HG03520 (cell line): ENCODE results near the gene NT5M.
"Not testable (repeated sequence)": the region's sequence is repeated elsewhere in the genome, so short reads cannot be mapped to it uniquely, and the experiment has no call there.

Experiments used
- ATAC-seq: cut with Tn5 transposase; IDR thresholded peaks from one replicate; pipeline ENCODE4 v1.9.1; 2021; ENCODE audit warnings: mild to moderate bottlenecking, moderate library complexity; ENCODE audit not compliant: unreplicated experiment

The NT5M gene

DNA sequence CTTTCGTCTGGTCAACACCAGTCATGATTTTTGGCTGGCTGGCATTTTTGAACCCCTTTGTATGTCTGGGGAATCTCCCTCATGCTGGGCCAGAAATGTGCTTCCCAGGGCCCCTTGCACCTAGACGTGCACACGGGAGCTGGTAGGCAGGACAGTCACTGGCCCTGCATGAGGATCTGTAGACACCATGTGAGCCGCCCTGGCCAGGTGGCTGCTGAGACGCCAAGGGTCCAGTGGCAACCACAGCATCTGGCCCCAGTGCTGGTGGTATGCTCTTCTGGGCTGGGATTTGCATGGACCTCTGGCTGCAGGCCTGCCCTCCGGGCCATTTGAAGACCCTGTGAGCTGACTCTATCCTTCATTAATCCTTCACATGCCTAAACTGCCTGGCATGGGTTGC, 67.5 kb downstream of the NT5M start:
- no peak for ATAC-seq

DNA sequence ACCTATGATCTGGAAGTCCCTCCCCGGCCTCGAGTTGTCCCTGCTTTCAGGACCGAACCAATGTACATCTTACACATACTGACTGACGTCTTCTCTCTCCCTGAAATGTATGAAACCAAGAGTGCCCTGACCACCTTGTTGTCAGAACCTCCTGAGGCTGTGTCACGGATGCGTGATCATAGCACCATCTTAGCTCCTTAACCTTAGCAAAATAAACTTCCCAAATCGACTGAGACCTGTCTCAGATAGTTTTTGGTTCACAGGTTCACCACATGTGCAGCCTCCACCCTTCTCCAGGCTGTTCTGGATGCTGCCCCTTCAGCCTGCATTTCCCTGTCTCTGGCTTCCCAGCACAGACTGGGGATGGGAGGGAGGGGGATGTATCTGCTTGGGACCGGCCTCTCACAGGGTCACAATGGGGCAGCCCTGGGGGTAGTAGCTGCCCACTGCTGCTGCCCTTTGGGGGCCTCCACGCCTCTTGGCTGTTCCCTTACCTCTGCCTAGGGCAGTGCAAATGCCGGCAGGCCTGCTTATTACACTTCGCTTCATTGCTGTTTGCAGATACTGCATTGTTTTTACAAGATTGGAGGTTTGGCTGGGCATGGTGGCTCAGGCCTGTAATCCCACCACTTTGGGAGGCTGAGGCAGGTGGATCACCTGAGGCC, 69.8 kb downstream of the NT5M start:
- ATAC-seq = no peak

DNA sequence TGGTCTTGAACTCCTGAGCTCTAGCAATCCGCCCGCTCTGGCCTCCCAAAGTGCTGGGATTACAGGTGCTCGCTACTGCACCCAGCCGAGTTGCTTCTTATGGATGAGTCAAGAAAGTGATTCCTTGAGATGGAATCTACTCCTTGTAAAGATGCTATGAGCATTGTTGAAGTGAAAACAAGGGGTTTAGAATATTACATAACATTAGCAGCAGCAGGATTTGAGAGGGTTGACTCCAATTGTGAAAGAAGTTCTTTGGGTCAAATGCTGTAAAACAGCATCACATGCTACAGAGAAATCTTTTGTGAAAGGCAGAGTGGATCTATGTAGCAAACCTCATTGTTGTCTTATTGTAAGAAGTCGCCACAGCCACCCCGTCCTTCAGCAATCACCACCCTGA, 72.7 kb downstream of the NT5M start:
- ATAC-seq = no peak

DNA sequence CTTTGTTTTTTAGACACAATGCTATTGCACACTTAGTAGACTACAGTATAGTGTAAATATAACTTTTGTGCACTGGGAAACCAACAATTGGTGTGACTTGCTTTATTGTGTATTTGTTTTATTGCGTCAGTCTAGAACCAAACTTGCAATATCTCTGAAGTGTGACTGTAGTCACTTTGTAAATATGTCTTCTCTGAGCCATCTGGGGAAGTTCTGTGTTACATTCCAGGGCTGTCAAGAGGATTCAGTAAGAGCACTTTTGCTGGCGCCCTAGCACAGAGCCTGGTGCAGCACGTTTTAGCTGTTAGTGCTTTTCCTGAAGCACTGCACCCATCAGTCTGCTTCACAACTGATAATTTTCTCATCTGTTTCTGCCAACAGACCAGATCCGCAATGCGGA, 73.2 kb downstream of the NT5M start:
- no peak for ATAC-seq

DNA sequence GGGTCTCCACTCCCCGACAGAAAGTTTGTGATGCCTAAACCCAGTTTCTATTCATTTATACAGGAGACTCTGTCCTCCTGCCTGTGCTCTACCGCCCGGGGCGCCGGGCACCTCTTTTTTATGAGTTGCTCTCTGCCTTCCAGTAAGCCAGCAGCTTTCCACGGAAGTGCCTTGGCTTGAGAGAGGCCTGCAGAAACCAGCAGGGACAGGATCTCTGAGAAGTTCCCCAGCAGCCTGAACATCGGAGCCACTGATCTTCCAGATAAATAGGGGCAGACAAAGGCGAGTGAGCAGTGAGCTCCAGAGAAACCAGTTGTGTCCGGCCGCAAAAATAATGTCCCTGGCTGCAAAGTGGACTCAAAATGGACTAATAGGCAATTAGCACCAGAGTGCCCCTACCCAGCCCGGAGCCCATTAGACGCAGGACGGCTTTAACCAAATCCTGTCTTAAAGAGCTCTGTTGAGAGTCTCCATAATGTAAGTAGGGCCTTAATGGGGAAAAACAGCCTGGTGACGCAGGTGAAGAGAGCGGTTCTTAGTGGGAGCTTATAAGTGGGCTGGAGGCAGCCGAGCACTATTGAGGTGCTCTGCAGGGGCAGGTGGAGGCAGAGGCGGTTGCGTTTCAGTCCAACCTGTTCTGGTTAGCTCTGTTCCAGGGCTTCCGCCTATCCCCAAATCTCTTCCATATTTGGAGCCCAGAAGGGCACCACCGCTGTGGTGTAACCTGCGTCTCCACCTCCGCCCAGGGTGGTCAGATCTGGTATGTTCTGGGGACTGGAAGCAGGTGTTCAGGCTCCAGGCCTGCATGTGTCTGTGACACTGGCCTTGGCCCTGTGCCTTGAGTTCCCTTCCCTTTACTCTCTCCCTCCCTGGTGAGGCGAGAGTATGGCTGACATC, 74.1 kb downstream of the NT5M start:
- ATAC-seq = no peak

DNA sequence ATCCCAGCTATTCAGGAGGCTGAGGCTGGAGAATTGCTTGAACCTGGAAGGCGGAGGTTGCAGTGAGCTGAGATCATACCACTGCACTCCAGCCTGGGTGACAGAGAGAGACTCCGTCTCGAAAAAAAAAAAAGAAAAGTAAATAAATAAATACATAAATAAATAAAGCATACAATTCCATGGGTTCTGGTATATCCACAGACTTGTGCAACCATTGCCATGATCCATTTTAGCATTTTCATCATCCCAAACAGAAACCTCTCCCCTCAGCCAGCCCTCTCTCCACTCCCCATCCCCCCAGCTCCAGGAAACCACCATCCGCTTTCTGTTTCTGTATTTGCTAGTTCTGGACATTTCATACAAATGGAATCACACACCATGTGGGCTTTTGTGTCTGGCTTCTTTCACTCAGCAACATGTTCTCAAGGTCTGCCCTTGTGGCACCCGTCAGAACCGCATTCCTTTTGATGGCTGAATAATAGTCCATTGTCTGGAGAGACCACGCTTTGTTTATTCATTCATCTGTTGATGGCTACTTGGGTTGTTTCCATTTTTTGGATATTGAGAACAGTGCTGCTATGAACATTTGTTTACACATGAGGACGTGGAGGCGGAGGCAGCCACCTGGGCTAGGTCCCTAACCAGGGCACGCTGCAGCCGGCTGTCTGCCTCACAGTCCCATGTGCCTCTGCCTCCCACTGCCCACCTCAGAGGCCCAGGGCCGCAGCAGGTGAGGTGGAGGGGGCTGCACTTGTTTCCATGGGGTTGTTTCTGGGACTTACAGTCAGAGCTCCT, 76.2 kb downstream of the NT5M start:
- no peak for ATAC-seq

DNA sequence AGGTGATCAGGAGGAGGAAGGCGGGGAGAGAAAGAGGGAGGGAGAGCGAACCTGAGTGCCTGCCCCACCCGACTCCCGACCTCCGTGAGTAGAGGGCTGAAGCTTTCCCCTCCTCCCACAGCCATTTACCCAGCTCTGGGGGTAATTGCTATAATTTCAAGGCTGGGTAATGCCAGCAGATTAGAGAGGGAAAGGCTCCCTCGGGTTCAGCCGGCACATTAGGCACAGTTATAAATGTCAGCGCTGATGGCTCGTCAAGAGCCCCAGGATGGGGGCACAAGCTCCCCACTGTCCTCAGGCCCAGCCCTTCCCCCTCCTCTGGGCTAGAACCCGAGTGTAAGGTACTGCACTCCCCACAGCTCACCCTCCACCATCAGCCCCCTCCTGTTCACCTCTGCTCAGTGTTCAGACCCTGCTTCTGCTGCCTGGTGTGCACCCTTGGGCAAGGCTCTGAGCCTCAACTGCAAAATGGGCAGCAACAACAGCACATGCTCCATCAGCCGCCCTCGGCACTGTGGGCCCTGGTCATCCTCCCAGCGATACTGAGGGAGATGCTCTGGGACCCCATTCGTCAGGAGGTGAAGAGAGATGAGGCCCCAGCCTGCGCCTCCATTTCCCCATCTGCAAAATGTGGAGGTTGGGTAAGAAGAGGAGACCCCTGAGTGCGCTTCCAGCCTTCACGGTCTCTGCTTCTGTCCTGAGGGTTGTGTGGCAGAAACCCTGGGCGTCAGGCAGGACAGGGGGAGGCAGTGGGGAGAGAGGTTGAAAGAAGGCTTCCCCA, 77.2 kb downstream of the NT5M start:
- no peak for ATAC-seq

DNA sequence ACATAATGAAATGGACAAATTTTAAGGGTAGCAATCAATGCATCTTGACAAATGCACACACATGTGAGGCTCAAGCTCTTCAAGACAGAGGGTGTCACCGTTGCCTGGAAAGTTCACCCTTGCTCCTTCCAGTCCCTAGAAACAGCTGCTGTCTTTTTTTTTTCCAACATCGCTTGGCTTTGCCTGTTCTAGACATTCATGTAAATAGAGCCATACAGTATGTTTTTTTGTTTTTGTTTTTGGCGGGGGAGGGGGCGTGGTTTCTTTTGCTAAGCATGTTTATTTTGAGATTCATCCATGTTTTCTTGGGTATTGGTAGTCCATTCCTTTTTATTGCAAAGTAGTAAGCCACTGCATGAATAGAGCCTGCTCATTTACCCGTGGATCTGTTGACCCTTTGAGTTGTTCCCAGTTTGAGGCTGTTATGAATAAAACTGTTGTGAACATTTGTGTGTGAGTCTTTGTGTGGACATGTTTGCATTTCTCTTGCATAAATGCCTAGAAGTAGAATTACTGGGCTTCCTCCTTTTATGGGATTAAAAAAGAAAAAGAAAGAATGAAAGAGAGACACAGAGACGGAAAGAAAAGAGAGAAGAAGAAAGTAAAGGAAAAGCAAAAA, 78.4 kb downstream of the NT5M start:
- no peak for ATAC-seq

DNA sequence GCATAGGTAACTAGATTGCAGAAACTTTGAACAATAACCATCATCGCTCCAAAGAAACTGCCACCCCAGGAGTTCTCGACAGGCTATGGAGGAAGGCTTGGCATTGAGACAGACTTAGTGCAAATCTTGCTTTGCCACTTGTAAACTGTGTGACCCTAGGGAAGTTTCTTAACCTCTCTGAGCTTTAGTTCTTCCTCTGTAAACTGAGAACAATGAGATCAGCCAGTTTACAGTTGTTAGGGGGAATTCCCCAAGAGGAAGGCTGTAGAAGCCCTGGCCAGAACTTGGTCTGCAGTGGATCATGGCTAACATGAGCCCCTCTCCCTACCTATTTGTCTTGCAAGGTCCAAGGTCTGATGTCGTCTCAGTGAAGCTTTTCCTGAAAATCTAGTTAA, 78.9 kb downstream of the NT5M start:
- no peak for ATAC-seq

DNA sequence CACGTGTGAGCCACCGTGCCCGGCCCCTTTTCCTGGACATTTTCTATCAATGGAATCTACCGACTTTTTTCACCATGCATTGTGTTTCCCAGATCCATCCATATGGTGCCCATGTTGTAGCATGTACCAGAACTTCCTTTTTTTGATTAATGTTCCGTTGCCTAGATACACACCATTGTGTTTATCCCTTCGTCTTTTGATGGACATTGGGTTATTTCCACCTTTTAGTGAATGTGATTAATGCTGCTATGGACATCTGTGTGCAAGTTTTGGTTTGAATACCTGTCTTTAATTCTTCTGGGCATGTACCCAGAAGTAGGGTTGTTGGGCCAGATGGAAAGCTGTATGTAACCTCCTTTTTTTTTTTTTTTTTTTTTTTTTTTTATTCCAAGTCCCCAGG, 79.8 kb downstream of the NT5M start:
- no peak for ATAC-seq

DNA sequence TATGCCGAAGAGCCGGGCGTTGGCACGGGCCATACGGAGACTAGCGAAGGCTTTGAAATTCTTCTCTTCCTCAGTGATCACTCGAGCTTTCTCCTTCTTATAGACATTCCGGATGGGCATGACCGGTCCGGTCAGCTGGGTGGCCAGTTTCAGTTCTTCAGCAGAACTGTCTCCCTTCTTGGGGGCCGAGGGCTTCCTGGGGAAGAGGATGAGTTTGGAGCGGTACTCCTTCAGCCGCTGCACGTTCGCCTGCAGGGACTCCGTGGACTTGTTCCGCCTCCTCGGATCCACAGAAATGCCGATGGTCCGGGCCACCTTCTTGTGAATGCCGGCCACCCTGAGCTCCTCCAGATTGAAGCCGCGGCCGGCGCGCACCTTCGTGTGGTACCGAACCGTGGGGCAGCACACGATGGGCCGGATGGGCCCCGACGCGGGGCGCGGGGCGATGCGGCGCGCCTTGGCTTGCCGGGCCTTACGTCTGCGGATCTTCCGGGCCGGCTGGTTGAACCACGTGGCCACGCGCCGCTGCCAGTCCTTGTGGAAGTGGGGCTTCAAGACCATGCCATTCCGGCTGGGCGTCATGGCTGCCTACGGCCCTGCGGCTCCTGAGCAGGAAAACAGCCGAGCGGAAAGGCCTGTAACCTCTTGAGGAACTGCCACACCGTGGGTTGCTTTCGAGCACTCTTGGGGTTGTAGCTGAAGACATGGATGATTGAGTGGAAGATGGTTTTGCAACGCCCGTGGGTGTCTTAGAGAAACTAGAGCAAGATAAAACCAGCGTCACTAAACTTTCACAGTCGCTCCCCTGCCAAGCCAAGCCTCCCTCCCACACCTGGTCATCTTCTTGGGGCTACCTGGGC, 80.5 kb downstream of the NT5M start:
- not testable (repeated sequence) for ATAC-seq

DNA sequence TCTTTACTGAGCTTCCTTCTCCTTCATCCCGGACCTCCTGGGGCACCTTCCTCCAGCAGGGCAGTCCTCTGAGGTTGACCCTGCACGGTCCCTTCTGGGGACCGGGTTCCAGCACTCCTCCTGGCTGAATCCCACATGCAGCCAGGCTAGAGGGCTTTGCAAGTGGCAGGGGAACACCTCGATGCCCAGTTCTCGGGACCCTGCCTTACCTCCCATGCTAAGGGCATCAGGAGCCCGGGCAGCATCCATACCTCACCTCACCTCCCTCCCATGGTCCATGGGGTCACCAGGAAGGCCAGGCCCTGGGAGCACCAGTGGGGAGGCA, 81.1 kb downstream of the NT5M start:
- no peak for ATAC-seq

DNA sequence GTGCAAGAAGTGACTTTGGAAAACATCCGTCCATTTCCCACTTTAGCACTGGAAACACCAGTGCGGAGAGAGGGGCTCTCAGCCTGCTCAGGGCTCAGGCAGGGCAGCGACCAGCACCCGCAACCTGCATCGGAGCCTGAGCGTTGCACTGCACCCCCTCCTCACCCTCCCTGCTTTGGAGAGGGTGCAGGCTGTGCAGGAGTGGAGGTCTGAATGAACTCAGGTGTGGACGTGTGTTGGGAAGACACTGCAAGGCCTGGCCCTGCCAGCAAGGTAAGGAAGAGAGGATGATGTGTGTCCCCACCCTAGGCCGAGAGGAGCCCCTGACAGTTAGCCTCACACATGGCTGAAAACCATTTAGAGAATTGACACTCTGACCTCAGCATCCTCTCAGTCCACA, 81.8 kb downstream of the NT5M start:
- ATAC-seq = no peak

DNA sequence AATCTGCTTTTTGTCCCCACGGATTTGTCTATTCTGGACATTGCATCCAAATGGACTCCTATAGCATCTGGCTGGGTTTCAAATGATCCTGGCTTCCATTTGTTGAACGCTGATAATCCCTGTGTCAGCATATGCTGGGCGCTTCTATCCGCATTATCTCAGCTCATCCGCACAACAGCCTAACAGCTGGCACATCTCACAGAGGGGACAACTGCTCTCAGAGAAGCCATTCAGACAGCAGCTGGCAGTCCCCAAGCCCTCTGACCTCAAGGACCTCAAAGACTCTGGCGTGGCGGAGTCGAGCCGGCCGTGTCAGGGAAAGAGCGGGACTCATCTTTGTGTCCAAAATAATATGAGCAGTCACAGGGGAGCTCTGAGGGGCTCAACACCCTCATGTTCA, 82.3 kb downstream of the NT5M start:
- ATAC-seq = no peak

DNA sequence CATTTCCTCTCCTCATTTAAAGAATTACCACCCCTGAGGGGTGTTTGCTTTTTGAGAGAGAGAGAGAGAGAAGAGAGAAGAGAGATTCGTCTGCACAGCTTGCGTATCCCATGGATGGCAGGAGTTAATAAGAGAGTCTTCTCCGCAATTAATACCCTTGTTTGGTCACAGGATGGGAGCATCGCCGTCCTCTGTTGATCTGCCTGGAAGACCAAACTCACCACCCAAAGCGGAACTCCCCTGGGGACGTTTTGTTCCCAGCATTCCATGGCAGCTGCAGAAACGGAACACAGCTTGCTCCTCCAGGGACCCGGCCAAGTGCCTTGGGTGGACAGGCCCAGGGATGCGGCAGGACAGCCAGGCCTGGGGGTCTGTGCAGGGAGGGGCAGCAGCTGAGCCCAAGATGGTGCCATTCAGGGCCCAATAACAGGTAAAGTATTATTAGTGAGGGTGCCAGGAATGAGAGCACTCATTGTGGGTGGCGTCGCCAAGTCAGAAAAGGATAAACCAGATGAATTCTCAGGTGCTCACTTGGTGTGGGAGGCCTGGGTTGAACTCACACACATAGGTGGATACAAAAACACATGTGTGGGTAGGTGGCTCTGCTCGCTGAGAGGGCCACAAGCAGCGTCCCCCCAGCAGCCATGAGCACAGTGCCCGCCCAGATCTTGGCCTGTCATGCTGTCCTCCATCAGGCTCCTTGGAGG, 83.1 kb downstream of the NT5M start:
- no peak for ATAC-seq

DNA sequence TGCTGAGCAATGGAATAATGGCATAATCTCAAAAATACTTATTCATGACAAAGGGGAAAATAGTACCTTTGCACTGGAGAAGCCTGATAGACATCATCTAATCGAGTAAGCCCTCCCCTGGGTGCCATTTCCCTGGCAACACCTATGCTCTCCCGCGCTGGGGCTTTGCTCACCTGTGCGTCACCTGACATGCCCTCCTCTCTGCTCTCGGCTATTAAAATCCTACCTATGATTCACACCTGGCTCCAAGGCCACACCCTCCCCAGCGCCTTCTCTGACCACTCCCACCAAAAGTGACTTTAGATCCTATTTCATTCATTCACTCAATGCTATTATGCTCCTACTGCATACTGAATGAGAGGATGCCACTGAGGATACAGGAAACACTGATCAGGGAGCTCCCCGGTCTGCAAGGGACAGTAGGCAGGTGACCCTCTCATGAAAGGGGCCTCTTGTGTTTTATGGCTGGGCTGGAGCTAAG, 83.9 kb downstream of the NT5M start:
- no peak for ATAC-seq

DNA sequence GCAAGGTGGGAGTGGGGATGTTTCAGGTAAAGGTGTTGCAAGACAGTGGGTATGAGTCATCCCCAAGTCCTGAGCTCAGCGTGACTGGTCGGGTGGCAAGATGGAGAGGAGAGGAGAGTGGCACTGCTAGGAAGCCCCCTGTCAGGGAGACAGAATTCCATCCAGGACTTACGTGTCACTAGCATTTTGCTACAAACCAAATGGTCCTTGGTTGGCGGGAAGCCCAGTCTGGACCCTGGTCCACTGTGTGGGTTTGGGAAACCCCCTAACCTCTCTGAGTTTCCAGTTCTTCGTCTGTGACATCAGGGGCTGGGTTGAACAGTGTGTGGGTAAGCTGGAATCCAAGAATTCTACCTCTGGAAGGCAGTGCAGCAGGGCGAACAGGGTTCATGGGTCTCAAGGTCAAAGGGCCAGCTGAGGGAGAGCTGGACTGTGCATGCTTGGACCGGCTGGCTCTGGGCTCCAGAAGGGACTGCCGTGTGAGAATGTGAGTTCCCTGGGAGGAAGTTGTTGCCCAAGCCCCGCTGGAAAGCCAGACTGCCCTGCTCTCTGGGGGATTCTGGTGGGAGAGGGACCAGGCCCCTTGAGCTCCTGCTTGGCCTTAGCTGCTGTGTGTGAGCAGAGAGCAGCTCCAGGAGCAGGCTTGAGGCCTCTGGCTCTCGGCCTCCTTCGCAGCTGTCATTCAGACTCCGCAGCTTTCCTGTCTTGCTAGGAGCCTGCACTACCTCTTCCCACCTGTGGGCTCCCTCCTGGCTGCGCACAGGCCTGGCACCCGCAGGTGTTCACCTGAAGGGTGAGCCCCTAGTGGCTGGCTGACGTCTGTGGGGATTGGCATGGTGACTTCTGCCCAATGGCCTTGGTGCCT, 84.6 kb downstream of the NT5M start:
- no peak for ATAC-seq
